Body of pancreas (tissue), 4 donors: ENCODE results near the gene BRAP.
"Not testable (repeated sequence)": the region's sequence is repeated elsewhere in the genome, so short reads cannot be mapped to it uniquely, and the experiment has no call there.

Experiments used
- CTCF ChIP-seq, 7 experiments: fragments of 450-650 bp in 4 of 7; fragments of 200-600 bp in 3 of 7; sonication (generic) in 3 of 7; IDR thresholded peaks; one replicate each; pipeline ENCODE4 v1.5.1; 2016 to 2019; ENCODE audit warnings: antibody characterized with exemption in 7 of 7
- POLR2A ChIP-seq, 3 donors: fragments of 450-650 bp; IDR thresholded peaks; one replicate each; pipeline ENCODE4 v1.6.1; 2016; ENCODE audit warnings: antibody characterized with exemption in 3 of 3, mild to moderate bottlenecking in 2 of 3

DNA sequence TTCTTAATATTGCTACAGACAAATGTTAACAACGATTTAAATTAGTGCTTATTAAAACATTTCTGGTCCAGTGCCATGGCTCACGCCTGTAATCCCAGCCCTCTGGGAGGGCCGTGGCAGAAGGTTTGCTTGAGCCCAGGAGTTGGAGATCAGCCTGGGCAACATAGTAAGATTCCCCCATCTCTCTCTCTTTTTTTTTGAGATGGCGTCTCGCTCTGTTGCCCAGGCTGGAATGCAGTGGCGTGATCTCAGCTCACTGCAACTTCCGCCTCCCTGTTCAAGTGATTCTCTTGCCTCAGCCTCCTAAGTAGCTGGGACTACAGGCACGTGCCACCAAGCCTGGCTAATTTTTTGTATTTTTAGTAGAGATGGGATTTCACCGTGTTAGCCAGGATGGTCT lies 33.2 kb downstream of the BRAP start:
- TF ChIP-seq CTCF, POLR2A (IDR thresholded peaks at IDR 0.05): not testable (repeated sequence)
